Esophagus squamous epithelium (tissue), 4 donors: ENCODE data around the gene NCOA7.

Experiments
- CTCF ChIP-seq, 6 experiments: fragments of 450-650 bp in 4 of 6; fragments of 200-600 bp in 2 of 6; sonication (generic) in 2 of 6; IDR thresholded peaks; one replicate each; pipeline ENCODE4 v1.5.1; 2016 to 2019; ENCODE audit warnings: antibody characterized with exemption in 6 of 6, mild to moderate bottlenecking in 4 of 6, moderate library complexity in 4 of 6
- POLR2A ChIP-seq, 4 donors: fragments of 450-650 bp; IDR thresholded peaks; one replicate each; pipeline ENCODE4 v1.6.1; 2017; ENCODE audit warnings: antibody characterized with exemption in 4 of 4, mild to moderate bottlenecking in 4 of 4, moderate library complexity in 3 of 4

DNA sequence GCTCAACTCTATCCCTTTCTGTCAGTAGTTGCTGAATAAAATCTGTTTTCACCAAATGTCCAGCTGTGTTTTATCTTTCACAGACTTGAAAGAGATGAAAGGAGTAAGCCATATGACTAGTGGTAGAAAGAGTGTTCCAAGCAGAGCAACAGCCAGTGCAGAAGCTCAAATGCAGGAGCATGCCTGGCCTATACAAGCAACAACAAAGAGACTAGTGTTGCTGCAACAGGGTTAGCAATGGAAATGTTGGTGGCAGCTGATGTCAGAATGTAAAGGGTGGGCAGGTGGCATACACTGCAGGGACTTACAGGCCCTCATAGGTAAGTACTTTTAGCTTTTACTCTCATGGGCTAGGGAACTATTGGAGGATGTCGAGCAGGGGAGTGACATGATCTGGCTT, 160.6 kb downstream of the NCOA7 start:
- TF ChIP-seq CTCF (IDR thresholded peaks at IDR 0.05): no peak
- TF ChIP-seq POLR2A (IDR thresholded peaks at IDR 0.05): no peak
